ENCODE results near the gene ZNF35.

Gene ZNF35

DNA sequence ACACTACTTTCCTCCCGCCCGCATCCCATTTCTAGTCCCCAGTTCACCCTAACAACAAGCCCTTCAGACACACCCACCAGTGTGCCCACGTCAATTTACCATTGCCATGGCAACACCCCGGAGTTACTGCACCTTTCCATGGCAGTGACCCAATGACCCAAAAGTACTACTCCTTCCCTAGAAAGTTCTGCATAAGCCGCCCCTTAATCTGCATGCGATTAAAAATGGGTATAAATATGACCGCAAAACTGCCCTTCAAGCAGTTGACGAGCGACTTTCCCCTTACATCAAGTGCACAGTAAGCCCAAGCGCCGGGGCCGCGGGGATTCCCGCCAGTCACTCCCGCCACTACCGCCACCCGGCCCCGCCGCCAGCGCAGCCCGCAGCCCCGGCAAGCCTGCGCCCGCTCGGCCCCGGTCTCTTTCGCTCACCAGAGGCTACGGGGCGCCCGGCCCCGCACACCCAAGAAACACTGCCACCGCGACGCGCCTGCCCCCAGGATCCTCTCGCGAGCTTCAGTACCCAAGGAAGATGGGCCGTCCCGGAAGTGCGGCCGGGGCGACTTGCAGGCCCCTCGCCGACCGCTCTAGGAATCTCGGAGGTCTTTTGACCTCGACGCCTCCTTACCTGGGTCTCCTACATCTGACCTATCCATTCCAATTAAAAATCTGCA is 36.7 kb downstream of the ZNF35 start:
- DNase-seq = peak; percentile 77

DNA sequence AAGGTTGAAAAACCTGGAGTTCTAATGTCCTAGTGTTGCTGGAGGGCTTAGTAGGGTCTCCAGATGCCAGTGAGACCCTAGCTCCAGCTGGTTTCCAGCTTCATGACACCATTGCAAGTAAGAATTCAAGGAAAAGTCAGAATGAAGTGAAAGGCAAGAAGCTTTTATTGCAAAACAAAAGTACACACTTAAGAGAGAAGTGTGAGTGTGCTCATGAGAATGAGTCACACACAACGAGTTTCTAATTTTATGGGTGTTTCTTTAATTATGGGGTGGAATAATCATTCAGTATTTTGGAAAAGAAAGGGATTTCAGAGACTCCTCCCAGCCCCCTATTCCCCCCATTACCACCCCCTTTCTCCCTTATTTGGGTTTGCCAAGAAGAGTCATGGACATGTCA is 39.4 kb downstream of the ZNF35 start:
- no peak for DNase-seq
